Lower leg skin (tissue), 4 donors: ENCODE measurements around the gene CPSF3. TPM values are rescaled to one million over a fixed set of nuclear protein-coding genes. Genes with fewer than 3 reads are reported as not detected.

ENCODE experiments used
- DNase-seq, 2 donors: peaks; one replicate each; pipeline ENCODE4 v3.0.0-alpha.2; 2019; ENCODE audit warnings: low spot score in 2 of 2
- H3K4me3 ChIP-seq: fragments of 200-600 bp; sonication (generic); 2 replicates; pipeline ENCODE4 v1.5.1; 2017; ENCODE audit warnings: mild to moderate bottlenecking, low read depth; ENCODE audit not compliant: poor library complexity, severe bottlenecking
- CTCF ChIP-seq, 3 donors: fragments of 450-650 bp; IDR thresholded peaks; one replicate each; pipeline ENCODE4 v1.5.1; 2016; ENCODE audit warnings: antibody characterized with exemption in 3 of 3, mild to moderate bottlenecking in 3 of 3, moderate library complexity in 2 of 3
- POLR2A ChIP-seq, 2 donors: fragments of 450-650 bp; IDR thresholded peaks; one replicate each; pipeline ENCODE4 v1.6.1; 2016 to 2017; ENCODE audit warnings: antibody characterized with exemption in 2 of 2, mild to moderate bottlenecking in 1 of 2, moderate library complexity in 1 of 2
- WGBS, 2 donors: methylation state at CpG; one replicate each; pipeline ENCODE4 v1.1.5; 2018; 5-methylcytosine and 5-hydroxymethylcytosine counted together
- intact Hi-C: fragments of 100-400 bp; cut with DNase I; formaldehyde crosslinking; loops from one replicate; pipeline ENCODE4 v1.15.0; 2023; ENCODE audit warnings: low total_unique reads
- total RNA-seq, 4 donors: library from RNA; depleted of rRNA; stranded (reverse); fragments of >200 nt; gene quantifications; one replicate each; pipeline ENCODE4 v1.1.0, GENCODE V29; 2016

The CPSF3 gene
- total RNA-seq, 4 donors from 2014 or later = 23.0 to 34.1 (median 26.2) TPM

DNA sequence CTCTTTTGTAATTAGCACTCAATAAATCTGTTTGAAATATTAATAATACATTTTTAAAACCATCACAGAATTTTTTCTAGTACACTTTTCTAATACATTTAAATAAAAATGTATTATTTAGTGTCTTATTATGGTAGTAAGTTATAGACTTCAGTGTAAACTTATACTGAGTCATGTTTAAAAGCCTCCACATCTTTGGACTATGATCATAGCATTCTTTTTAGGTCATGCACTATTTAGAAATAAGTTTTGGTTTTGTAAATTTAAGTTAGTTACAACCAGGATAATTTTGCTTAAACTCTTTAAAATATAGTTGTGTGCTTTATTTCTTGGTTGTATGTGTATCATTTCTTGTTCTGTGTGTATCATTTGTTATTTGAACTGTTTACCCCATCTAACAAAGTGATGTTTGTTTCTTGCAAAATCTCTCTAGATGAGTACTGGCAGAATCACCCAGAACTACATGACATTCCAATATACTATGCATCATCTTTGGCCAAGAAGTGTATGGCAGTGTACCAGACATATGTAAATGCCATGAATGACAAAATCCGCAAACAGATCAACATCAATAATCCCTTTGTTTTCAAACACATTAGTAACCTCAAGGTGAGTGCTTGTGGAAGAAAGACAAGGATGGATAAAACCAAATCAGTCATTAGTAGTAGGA is 16.7 kb downstream of the CPSF3 start:
- DNase-seq = no peak
- 70 to 91% methylated on average over 1 of the region's 1 CpG for WGBS, 2 donors
- no peak for TF ChIP-seq POLR2A (IDR thresholded peaks at IDR 0.05)
- no peak for TF ChIP-seq CTCF (IDR thresholded peaks at IDR 0.05)
- intact Hi-C loops = no loop called here
- H3K4me3 ChIP-seq = no peak overlapping the region

DNA sequence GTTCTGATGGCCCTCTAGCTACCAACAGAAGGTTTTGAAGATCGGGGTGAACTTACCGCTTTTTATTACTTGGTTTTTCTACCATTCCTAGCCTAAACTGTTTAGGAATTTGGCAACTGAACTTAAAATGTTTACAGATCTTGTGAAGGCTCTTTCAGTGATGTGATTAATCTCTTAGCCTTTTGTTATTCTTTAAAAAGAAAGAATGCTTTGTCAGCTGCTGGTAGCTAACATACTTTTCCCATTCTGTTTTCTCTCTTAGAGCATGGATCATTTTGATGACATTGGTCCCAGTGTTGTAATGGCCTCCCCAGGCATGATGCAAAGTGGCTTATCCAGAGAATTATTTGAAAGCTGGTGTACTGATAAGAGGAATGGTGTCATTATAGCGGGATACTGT is 18.1 kb downstream of the CPSF3 start:
- no peak for DNase-seq
- TF ChIP-seq CTCF (IDR thresholded peaks at IDR 0.05) = no peak
- TF ChIP-seq POLR2A (IDR thresholded peaks at IDR 0.05) = no peak
- no peak overlapping the region for H3K4me3 ChIP-seq
- intact Hi-C loops = no loop called here
- WGBS, 2 donors = 75 to 93% methylated on average over 3 of the region's 3 CpGs

DNA sequence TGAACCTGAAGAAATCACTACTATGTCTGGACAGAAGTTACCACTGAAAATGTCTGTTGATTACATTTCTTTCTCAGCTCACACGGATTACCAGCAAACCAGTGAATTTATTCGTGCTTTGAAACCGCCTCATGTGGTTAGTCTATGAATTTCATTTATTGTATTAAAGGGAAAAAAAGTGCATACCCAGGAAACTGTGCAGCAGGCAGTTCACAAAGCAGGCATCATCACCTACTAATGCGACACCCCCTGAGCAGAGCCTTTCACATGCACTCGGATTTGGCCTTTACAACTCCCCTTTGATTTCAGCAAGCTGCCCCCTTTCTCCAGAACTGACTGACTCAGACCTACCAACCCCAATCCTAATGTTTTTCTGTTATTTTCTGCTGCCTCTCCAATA is 20.1 kb downstream of the CPSF3 start:
- intact Hi-C loops = no loop called here
- no peak for DNase-seq
- no peak overlapping the region for H3K4me3 ChIP-seq
- 89 to 94% methylated on average over 5 of the region's 5 CpGs for WGBS, 2 donors
- TF ChIP-seq POLR2A (IDR thresholded peaks at IDR 0.05) (no peak), CTCF (IDR thresholded peaks at IDR 0.05) (no peak)

DNA sequence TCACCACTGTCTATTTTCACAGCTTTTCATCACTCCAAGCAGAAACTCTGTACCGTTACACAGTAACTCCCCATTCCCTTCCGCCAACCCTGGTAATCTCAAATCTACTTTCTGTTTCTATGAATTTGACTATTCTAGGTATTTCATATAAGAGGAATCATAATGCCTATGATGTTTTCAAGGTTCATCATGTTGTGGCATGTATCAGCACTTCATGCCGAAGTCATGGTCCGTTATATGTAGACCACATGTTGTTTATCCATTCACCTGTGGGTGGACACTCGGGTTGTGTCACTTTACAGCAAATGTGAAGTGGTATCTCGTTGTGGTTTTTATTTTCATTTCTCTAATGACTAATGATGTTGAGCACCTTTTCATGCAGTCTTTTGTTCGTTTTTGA is 21.6 kb downstream of the CPSF3 start:
- no peak overlapping the region for H3K4me3 ChIP-seq
- 90 to 93% methylated on average over 7 of the region's 7 CpGs for WGBS, 2 donors
- TF ChIP-seq CTCF (IDR thresholded peaks at IDR 0.05) (no peak), POLR2A (IDR thresholded peaks at IDR 0.05) (no peak)
- intact Hi-C loops = no loop called here
- DNase-seq = no peak

GRCh38 chr2:9451231-9451630 is 27.8 kb downstream of the CPSF3 start:
- no peak overlapping the region for H3K4me3 ChIP-seq
- intact Hi-C loops = no loop called here
- no peak for DNase-seq
- no peak for TF ChIP-seq CTCF (IDR thresholded peaks at IDR 0.05)
- TF ChIP-seq POLR2A (IDR thresholded peaks at IDR 0.05) = no peak
- 94 to 100% methylated on average over 1 of the region's 1 CpG for WGBS, 2 donors
